Stimulated activated naive CD4-positive, alpha-beta T cell (primary cell): ENCODE data around the gene WDR4.
"Not testable (repeated sequence)": the region's sequence is repeated elsewhere in the genome, so short reads cannot be mapped to it uniquely, and the experiment has no call there.

Source experiments
- DNase-seq, 6 experiments: peaks; one replicate each; lab custom pipeline; 2025; lab: John Stamatoyannopoulos, UW

WDR4 gene

GRCh38 chr21:42839271-42840231, 39.8 kb downstream of the WDR4 start:
- no peak for DNase-seq

GRCh38 chr21:42838212-42838690, 41.1 kb downstream of the WDR4 start:
- not testable (repeated sequence) for DNase-seq

GRCh38 chr21:42837421-42838211, 41.7 kb downstream of the WDR4 start:
- DNase-seq: no peak

- DNase-seq: no peak
Measured at GRCh38 chr21:42836767-42837301, 42.5 kb downstream of the WDR4 start.

GRCh38 chr21:42836402-42836666, 43.0 kb downstream of the WDR4 start:
- no peak for DNase-seq

- no peak for DNase-seq
Measured at GRCh38 chr21:42835611-42836401, 43.5 kb downstream of the WDR4 start.

- DNase-seq: no peak
Measured at GRCh38 chr21:42835211-42835610, 44.1 kb downstream of the WDR4 start.

- DNase-seq: no peak
Measured at GRCh38 chr21:42834726-42835191, 44.6 kb downstream of the WDR4 start.

GRCh38 chr21:42833859-42834725, 45.2 kb downstream of the WDR4 start:
- DNase-seq: no peak

- peak; percentile 33 to 62 (median 40) for DNase-seq
Measured at GRCh38 chr21:42833439-42833815, 45.9 kb downstream of the WDR4 start.

- not testable (repeated sequence) for DNase-seq
Measured at GRCh38 chr21:42832321-42832630, 47.1 kb downstream of the WDR4 start.

- peak in 1 of 6 experiments; percentile 19 for DNase-seq
Measured at GRCh38 chr21:42830456-42831455, 48.6 kb downstream of the WDR4 start.

- DNase-seq: no peak
Measured at GRCh38 chr21:42829954-42830353, 49.4 kb downstream of the WDR4 start.

GRCh38 chr21:42829417-42829816, 49.9 kb downstream of the WDR4 start:
- no peak for DNase-seq

GRCh38 chr21:42827588-42827987, 51.8 kb downstream of the WDR4 start:
- no peak for DNase-seq

GRCh38 chr21:42820616-42821465, 58.5 kb downstream of the WDR4 start:
- DNase-seq: no peak

GRCh38 chr21:42819861-42820615, 59.3 kb downstream of the WDR4 start:
- no peak for DNase-seq

GRCh38 chr21:42818328-42818749, 61.0 kb downstream of the WDR4 start:
- peak; percentile 29 to 70 (median 45) for DNase-seq
